Activated naive CD4-positive, alpha-beta T cell treated with Interleukin-2 at 50 U/mL for 16 hours (primary cell): Measurements from ENCODE around the gene TDRD15.
"Not testable (repeated sequence)": the region's sequence is repeated elsewhere in the genome, so short reads cannot be mapped to it uniquely, and the experiment has no call there.

Experiments used
- DNase-seq: peaks from one replicate; pipeline ENCODE4 v3.0.0-alpha.2; 2020

TDRD15 gene

GRCh38 chr2:21148718-21149117 is 24.9 kb downstream of the TDRD15 start:
- DNase-seq = no peak

- not testable (repeated sequence) for DNase-seq
These were observed 27.5 kb downstream of the TDRD15 start for GRCh38 chr2:21151234-21151633.

- no peak for DNase-seq
These were observed 31.8 kb downstream of the TDRD15 start for GRCh38 chr2:21155365-21156136.

- no peak for DNase-seq
These were observed 37.4 kb downstream of the TDRD15 start for GRCh38 chr2:21161122-21161521.

- no peak for DNase-seq
These were observed 38.3 kb downstream of the TDRD15 start for GRCh38 chr2:21161832-21162614.

- no peak for DNase-seq
These were observed 38.8 kb downstream of the TDRD15 start for GRCh38 chr2:21162615-21162878.

- DNase-seq = no peak
These were observed 39.4 kb downstream of the TDRD15 start for GRCh38 chr2:21163213-21163612.

GRCh38 chr2:21165350-21165749 is 41.6 kb downstream of the TDRD15 start:
- no peak for DNase-seq

- no peak for DNase-seq
These were observed 52.3 kb downstream of the TDRD15 start for GRCh38 chr2:21175895-21176646.

- no peak for DNase-seq
These were observed 58.2 kb downstream of the TDRD15 start for GRCh38 chr2:21181957-21182356.

- no peak for DNase-seq
These were observed 59.5 kb downstream of the TDRD15 start for GRCh38 chr2:21183306-21183705.

GRCh38 chr2:21183726-21184125 is 60.0 kb downstream of the TDRD15 start:
- no peak for DNase-seq

GRCh38 chr2:21191535-21191934 is 67.8 kb downstream of the TDRD15 start:
- no peak for DNase-seq
